DMS53 treated with DMSO at 0.1 percent for 48 hours (cell line): ENCODE results near the gene MALSU1.

Source experiments
- DNase-seq: peaks from one replicate; lab custom pipeline; 2025; ENCODE audit not compliant: unreplicated experiment; lab: John Stamatoyannopoulos, UW

The MALSU1 gene

GRCh38 chr7:23335136-23335535, 36.0 kb downstream of the MALSU1 start:
- no peak for DNase-seq

GRCh38 chr7:23335621-23336020, 36.5 kb downstream of the MALSU1 start:
- DNase-seq: no peak

- DNase-seq: no peak
Observed at GRCh38 chr7:23336086-23336485, 36.9 kb downstream of the MALSU1 start.

- DNase-seq: no peak
Observed at GRCh38 chr7:23336799-23337283, 37.7 kb downstream of the MALSU1 start.

- no peak for DNase-seq
Observed at GRCh38 chr7:23337374-23337773, 38.2 kb downstream of the MALSU1 start.

- DNase-seq: no peak
Observed at GRCh38 chr7:23338439-23338838, 39.3 kb downstream of the MALSU1 start.

GRCh38 chr7:23338863-23339262, 39.7 kb downstream of the MALSU1 start:
- no peak for DNase-seq

- DNase-seq: no peak
Observed at GRCh38 chr7:23341846-23342598, 42.9 kb downstream of the MALSU1 start.

- no peak for DNase-seq
Observed at GRCh38 chr7:23343102-23343501, 44.0 kb downstream of the MALSU1 start.

- DNase-seq: no peak
Observed at GRCh38 chr7:23343806-23344475, 44.8 kb downstream of the MALSU1 start.

GRCh38 chr7:23345601-23346000, 46.5 kb downstream of the MALSU1 start:
- DNase-seq: no peak

GRCh38 chr7:23346316-23346715, 47.2 kb downstream of the MALSU1 start:
- no peak for DNase-seq

- DNase-seq: no peak
Observed at GRCh38 chr7:23347033-23347681, 48.0 kb downstream of the MALSU1 start.

- DNase-seq: no peak
Observed at GRCh38 chr7:23347682-23348180, 48.6 kb downstream of the MALSU1 start.

GRCh38 chr7:23349484-23350157, 50.5 kb downstream of the MALSU1 start:
- no peak for DNase-seq

- no peak for DNase-seq
Observed at GRCh38 chr7:23350466-23350865, 51.3 kb downstream of the MALSU1 start.

GRCh38 chr7:23353172-23353571, 54.0 kb downstream of the MALSU1 start:
- DNase-seq: peak; percentile 96

- no peak for DNase-seq
Observed at GRCh38 chr7:23356168-23356567, 57.0 kb downstream of the MALSU1 start.

GRCh38 chr7:23356726-23357125, 57.6 kb downstream of the MALSU1 start:
- DNase-seq: no peak

GRCh38 chr7:23357190-23358093, 58.3 kb downstream of the MALSU1 start:
- peak; percentile 67 for DNase-seq
